GM12891 (cell line): Measurements from ENCODE around the gene VAMP2.

Source experiments
- POLR2A ChIP-seq: IDR thresholded peaks from 2 replicates; pipeline ENCODE4 v1.6.1; 2011; ENCODE audit warnings: low read depth, low read length, control low read depth
- POLR2AphosphoS5 ChIP-seq: IDR thresholded peaks from 2 replicates; pipeline ENCODE4 v1.6.1; 2011; ENCODE audit warnings: low read depth, low read length, control low read depth
- POU2F2 ChIP-seq: IDR thresholded peaks from 2 replicates; pipeline ENCODE4 v1.6.1; 2011; ENCODE audit warnings: low read depth, mild to moderate bottlenecking, control low read depth, low read length, moderate library complexity
- SPI1 ChIP-seq: IDR thresholded peaks from 2 replicates; pipeline ENCODE4 v1.6.1; 2011; ENCODE audit warnings: low read depth, low read length, control low read depth
- TAF1 ChIP-seq: IDR thresholded peaks from 2 replicates; pipeline ENCODE4 v1.6.1; 2011; ENCODE audit warnings: low read depth, low read length, control low read depth

DNA sequence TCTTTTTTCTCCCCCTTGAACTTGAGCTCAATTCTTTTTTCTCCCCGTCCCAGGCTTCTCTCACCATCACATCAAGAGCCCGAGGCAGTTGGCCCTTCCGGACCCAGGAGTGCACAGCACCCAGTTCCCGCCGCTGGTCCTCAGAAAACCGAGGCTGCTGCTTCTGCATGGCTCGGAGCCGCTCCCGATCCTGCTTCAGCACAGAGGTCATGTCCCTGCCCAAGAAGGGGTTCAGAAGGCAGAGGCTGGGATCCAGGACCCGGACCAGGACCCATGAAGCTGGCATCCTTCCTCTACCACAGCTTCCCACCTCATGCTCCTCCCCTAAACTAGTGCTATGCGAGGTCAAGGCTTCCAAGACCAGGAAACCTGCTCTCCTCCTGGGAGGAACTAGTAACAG, 21.0 kb downstream of the VAMP2 start:
- no peak for TF ChIP-seq POLR2A
- TF ChIP-seq SPI1: no peak
- TF ChIP-seq POLR2AphosphoS5: no peak
- TF ChIP-seq TAF1: no peak
- TF ChIP-seq POU2F2: no peak
